Aorta (tissue), 5 donors: ENCODE results near the gene PXMP2. TPM values are rescaled to one million over a fixed set of nuclear protein-coding genes. Genes with fewer than 3 reads are reported as not detected.

Experiments
- ATAC-seq: fragments of 200-7000 bp; cut with Tn5 transposase; one replicate; pipeline ENCODE4 v1.9.1; 2022; ENCODE audit warnings: moderate library complexity; ENCODE audit not compliant: low FRiP score
- DNase-seq, 2 donors: peaks; one replicate each; pipeline ENCODE4 v3.0.0-alpha.2; 2020
- H3K27ac ChIP-seq, 2 donors: one replicate each; pipeline ENCODE4 v1.5.1; 2013; ENCODE audit warnings: low read length in 2 of 2, mild to moderate bottlenecking in 2 of 2, moderate library complexity in 2 of 2, control low read depth in 1 of 2, inconsistent platforms in 1 of 2, low read depth in 1 of 2
- H3K27me3 ChIP-seq, 2 donors: one replicate each; pipeline ENCODE4 v1.6.1; 2013; ENCODE audit warnings: control low read depth in 1 of 2, low read length in 1 of 2, mild to moderate bottlenecking in 1 of 2, moderate library complexity in 1 of 2; ENCODE audit not compliant: insufficient read depth in 2 of 2, control insufficient read depth in 1 of 2
- H3K36me3 ChIP-seq, 2 donors: one replicate each; pipeline ENCODE4 v1.6.1; 2013; ENCODE audit warnings: control low read depth in 1 of 2, low read length in 1 of 2, mild to moderate bottlenecking in 1 of 2; ENCODE audit not compliant: insufficient read depth in 2 of 2, control insufficient read depth in 1 of 2
- H3K4me1 ChIP-seq, 2 donors: one replicate each; pipeline ENCODE4 v1.6.1; 2013; ENCODE audit warnings: low read length in 2 of 2, control low read depth in 1 of 2, mild to moderate bottlenecking in 1 of 2, moderate library complexity in 1 of 2; ENCODE audit not compliant: insufficient read depth in 2 of 2, control insufficient read depth in 1 of 2
- H3K4me3 ChIP-seq, 2 donors: one replicate each; pipeline ENCODE4 v1.5.1; 2013; ENCODE audit warnings: low read length in 2 of 2, control low read depth in 1 of 2, mild to moderate bottlenecking in 1 of 2
- H3K9me3 ChIP-seq: one replicate; pipeline ENCODE4 v1.6.1; 2013; ENCODE audit warnings: mild to moderate bottlenecking, low read length; ENCODE audit not compliant: control insufficient read depth
- WGBS, 2 donors: extraction: QIAGEN DNeasy Blood & Tissue Kit; methylation state at CpG; one replicate each; pipeline ENCODE4 v1.1.7; 2013; 5-methylcytosine and 5-hydroxymethylcytosine counted together
- intact Hi-C, 2 donors: fragments of 100-400 bp; cut with DNase I; formaldehyde crosslinking; loops; one replicate each; pipeline versions ENCODE4 v1.14.2 to v1.15.0; 2022
- polyA plus RNA-seq, 2 donors: library from polyadenylated mRNA; stranded (reverse); fragments of 200-250 nt; gene quantifications; one replicate each; pipeline ENCODE4 v1.2.3, GENCODE V29; 2013
- total RNA-seq, 2 donors: library from RNA; stranded (reverse); fragmentation: NEBNext Ultra II Directional; extraction: Animal tissue kit (Norgen Biotek cat#: 25700); gene quantifications; one replicate each; pipeline ENCODE4 v1.2.1, GENCODE V29; 2021
- donor health status: healthy with polysubstance abuse.
- donor health status: Bipolar disorder and iron deficiency.
- donor health status: DM: no; HTN: no; CAD: no.
- donor health status: DM: no; HTN: no; CAD: no.
- donor health status: DM: yes; HTN: yes; CAD: no.

Gene PXMP2
- total and polyA plus RNA-seq, 4 donors = 13.0 to 70.7 (median 20.1) TPM

GRCh38 chr12:132710043-132710404, 22.6 kb downstream of the PXMP2 start:
- H3K27ac ChIP-seq = peak overlapping the region in 1 of 2 donors; percentile 9
- no peaks in the 10 kb centered on the region for H3K4me1 ChIP-seq
- no peaks in the 10 kb centered on the region for H3K27me3 ChIP-seq
- intact Hi-C loops = loop anchor here in 1 of 2 donors (2.0 kb wide), 2 partner anchors 23 to 51 kb away; partner anchors contain the start of genes ANKLE2, POLE and PXMP2
- 0 to 1% methylated on average over 26 of the region's 26 CpGs for WGBS, 2 donors
- no peaks in the 10 kb centered on the region for H3K9me3 ChIP-seq
- DNase-seq (peak in 1 of 2 donors; percentile 78), ATAC-seq (peak; percentile 51)
- H3K4me3 ChIP-seq = peak overlapping the region; percentile 88 to 92
- H3K36me3 ChIP-seq = peaks cover 0 to 2% of the 10 kb centered on the region in 2 donors

DNA sequence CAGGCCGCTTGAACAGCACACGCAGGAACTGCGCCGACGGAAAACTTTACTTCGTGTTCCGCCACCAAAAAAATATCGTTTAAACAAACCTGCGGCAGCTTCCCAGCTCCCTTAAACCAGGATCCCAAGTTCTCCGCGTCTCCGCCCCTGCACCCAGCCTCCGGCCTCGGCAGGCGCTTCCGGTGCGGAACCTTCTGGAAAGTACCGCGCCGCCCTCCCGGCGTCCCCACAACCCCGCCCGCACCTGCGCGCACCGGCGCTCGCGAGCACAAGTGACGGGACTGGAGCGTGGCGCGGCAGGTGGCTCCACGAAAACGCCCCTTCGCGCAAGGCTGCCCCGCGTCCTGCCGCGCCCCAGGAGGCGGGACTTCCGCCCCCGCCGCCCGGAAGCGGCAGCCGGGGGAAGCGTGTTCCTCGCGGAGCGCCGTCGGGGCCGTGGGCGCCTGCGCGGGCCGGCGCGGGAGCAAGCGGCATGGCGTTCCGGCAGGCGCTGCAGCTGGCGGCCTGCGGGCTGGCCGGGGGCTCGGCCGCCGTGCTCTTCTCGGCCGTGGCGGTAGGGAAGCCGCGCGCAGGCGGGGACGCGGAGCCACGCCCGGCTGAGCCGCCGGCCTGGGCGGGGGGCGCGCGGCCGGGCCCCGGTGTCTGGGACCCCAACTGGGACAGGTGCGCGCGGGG, 23.2 kb downstream of the PXMP2 start, which contains the start of gene PGAM5:
TSS of gene PGAM5 (plus strand) at position 438 of the 675 bp plus-strand sequence. CDS start at position 473, 35 bp downstream.
- peak within 1 kb of the TSS in 1 of 2 donors; percentile 9 for H3K27ac ChIP-seq
- WGBS, 2 donors = 0% methylated on average over 75 to 94 of the region's 94 CpGs
- H3K4me3 ChIP-seq = peak within 1 kb of the TSS; percentile 88 to 92
- ATAC-seq = peak; percentile 95
- H3K4me1 ChIP-seq = no peaks in the 10 kb centered on the region
- DNase-seq = peak; percentile 86 to 91
- no peaks in the 10 kb centered on the region for H3K27me3 ChIP-seq
- intact Hi-C loops = loop anchor here in 1 of 2 donors (2.0 kb wide), 2 partner anchors 24 to 50 kb away; partner anchors contain the start of genes ANKLE2, POLE and PXMP2
- no peaks in the 10 kb centered on the region for H3K9me3 ChIP-seq
- H3K36me3 ChIP-seq = peaks cover 0 to 2% of the 10 kb centered on the region in 2 donors

GRCh38 chr12:132711080-132711843, 23.9 kb downstream of the PXMP2 start:
- 8 to 9% methylated on average over 58 to 59 of the region's 59 CpGs for WGBS, 2 donors
- Histone ChIP-seq H3K27me3 (no peaks in the 10 kb centered on the region), H3K9me3 (no peaks in the 10 kb centered on the region), H3K27ac (no peak overlapping the region), H3K36me3 (peaks cover 0 to 2% of the 10 kb centered on the region in 2 donors), H3K4me3 (peak overlapping the region; percentile 88 to 92), H3K4me1 (no peaks in the 10 kb centered on the region)
- ATAC-seq = no peak
- intact Hi-C loops = loop anchor here in 1 of 2 donors (2.0 kb wide), 2 partner anchors 24 to 50 kb away; partner anchors contain the start of genes ANKLE2, POLE and PXMP2
- peak in 1 of 2 donors; percentile 79 for DNase-seq

DNA sequence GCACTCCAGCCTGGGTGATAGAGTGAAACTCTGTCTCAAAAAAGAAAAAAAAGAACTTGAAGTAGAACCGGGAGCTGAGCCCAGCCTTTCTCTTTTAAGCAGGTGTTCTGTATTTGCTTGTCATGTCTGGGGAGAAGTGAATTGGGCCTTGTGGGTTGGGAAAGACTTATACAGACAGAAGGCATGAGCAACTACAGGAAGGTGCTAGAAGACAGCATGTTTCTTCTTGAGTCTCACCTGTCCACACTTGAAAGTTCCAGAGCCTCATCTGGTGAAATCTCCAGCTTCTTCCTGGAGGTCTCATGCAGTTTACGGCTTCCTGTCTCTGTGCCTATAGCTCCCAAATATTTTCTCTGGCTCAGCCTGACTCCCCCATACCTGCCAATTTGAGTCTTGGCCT, 25.7 kb downstream of the PXMP2 start:
- DNase-seq = no peak
- Histone ChIP-seq H3K4me1 (no peaks in the 10 kb centered on the region), H3K9me3 (no peaks in the 10 kb centered on the region), H3K4me3 (no peak overlapping the region), H3K27ac (no peak overlapping the region), H3K27me3 (no peaks in the 10 kb centered on the region), H3K36me3 (peaks cover 0 to 2% of the 10 kb centered on the region in 2 donors)
- 87 to 94% methylated on average over 2 of the region's 2 CpGs for WGBS, 2 donors
- intact Hi-C loops = no loop called here
- no peak for ATAC-seq

- 78 to 88% methylated on average over 9 of the region's 9 CpGs for WGBS, 2 donors
- ATAC-seq (no peak), DNase-seq (peak in 1 of 2 donors; percentile 41)
- no peaks in the 10 kb centered on the region for H3K27me3 ChIP-seq
- H3K4me3 ChIP-seq = no peak overlapping the region
- H3K27ac ChIP-seq = no peak overlapping the region
- intact Hi-C loops = no loop called here
- H3K4me1 ChIP-seq = no peaks in the 10 kb centered on the region
- no peaks in the 10 kb centered on the region for H3K9me3 ChIP-seq
- H3K36me3 ChIP-seq = peaks cover 0 to 2% of the 10 kb centered on the region in 2 donors
Observed at GRCh38 chr12:132715874-132716273, 28.5 kb downstream of the PXMP2 start.

- H3K4me1 ChIP-seq = no peaks in the 10 kb centered on the region
- H3K36me3 ChIP-seq = peaks cover 0 to 2% of the 10 kb centered on the region in 2 donors
- no peaks in the 10 kb centered on the region for H3K9me3 ChIP-seq
- 80 to 90% methylated on average over 8 to 11 of the region's 11 CpGs for WGBS, 2 donors
- ATAC-seq (no peak), DNase-seq (peak in 1 of 2 donors; percentile 68)
- intact Hi-C loops = no loop called here
- H3K27ac ChIP-seq = no peak overlapping the region
- no peaks in the 10 kb centered on the region for H3K27me3 ChIP-seq
- no peak overlapping the region for H3K4me3 ChIP-seq
Observed at GRCh38 chr12:132716356-132716755, 29.0 kb downstream of the PXMP2 start.

GRCh38 chr12:132717011-132717410, 29.6 kb downstream of the PXMP2 start:
- H3K36me3 ChIP-seq = peaks cover 0 to 2% of the 10 kb centered on the region in 2 donors
- no peak overlapping the region for H3K4me3 ChIP-seq
- ATAC-seq (peak; percentile 5), DNase-seq (peak in 1 of 2 donors; percentile 57)
- WGBS, 2 donors = 83 to 89% methylated on average over 17 of the region's 17 CpGs
- no peaks in the 10 kb centered on the region for H3K27me3 ChIP-seq
- no peak overlapping the region for H3K27ac ChIP-seq
- H3K4me1 ChIP-seq = no peaks in the 10 kb centered on the region
- H3K9me3 ChIP-seq = no peaks in the 10 kb centered on the region
- intact Hi-C loops = no loop called here

- ATAC-seq (peak; percentile 30), DNase-seq (no peak)
- Histone ChIP-seq H3K27me3 (no peaks in the 10 kb centered on the region), H3K9me3 (no peaks in the 10 kb centered on the region), H3K27ac (no peak overlapping the region), H3K36me3 (peaks cover 0 to 2% of the 10 kb centered on the region in 2 donors), H3K4me1 (no peaks in the 10 kb centered on the region), H3K4me3 (no peak overlapping the region)
- intact Hi-C loops = no loop called here
- 94 to 95% methylated on average over 61 of the region's 61 CpGs for WGBS, 2 donors
Observed at GRCh38 chr12:132717531-132718387, 30.4 kb downstream of the PXMP2 start.
